Breast epithelium (tissue), 3 donors: ENCODE data around the gene SNAPC4.

Experiments used
- POLR2A ChIP-seq: fragments of 450-650 bp; IDR thresholded peaks from one replicate; pipeline ENCODE4 v1.6.1; 2016; ENCODE audit warnings: antibody characterized with exemption, mild to moderate bottlenecking, moderate library complexity
- POLR2AphosphoS5 ChIP-seq, 3 donors: sonication (generic); formaldehyde crosslinking; IDR thresholded peaks; one replicate each; pipeline ENCODE4 v1.6.1; 2017; ENCODE audit warnings: antibody characterized with exemption in 3 of 3
- TF ChIP-seq, protein P1 (sequence below), 3 donors: fragments of 450-650 bp; IDR thresholded peaks; one replicate each; pipeline ENCODE4 v1.5.1; 2016 to 2017; ENCODE audit warnings: antibody characterized with exemption in 3 of 3, mild to moderate bottlenecking in 3 of 3, moderate library complexity in 3 of 3

DNA sequence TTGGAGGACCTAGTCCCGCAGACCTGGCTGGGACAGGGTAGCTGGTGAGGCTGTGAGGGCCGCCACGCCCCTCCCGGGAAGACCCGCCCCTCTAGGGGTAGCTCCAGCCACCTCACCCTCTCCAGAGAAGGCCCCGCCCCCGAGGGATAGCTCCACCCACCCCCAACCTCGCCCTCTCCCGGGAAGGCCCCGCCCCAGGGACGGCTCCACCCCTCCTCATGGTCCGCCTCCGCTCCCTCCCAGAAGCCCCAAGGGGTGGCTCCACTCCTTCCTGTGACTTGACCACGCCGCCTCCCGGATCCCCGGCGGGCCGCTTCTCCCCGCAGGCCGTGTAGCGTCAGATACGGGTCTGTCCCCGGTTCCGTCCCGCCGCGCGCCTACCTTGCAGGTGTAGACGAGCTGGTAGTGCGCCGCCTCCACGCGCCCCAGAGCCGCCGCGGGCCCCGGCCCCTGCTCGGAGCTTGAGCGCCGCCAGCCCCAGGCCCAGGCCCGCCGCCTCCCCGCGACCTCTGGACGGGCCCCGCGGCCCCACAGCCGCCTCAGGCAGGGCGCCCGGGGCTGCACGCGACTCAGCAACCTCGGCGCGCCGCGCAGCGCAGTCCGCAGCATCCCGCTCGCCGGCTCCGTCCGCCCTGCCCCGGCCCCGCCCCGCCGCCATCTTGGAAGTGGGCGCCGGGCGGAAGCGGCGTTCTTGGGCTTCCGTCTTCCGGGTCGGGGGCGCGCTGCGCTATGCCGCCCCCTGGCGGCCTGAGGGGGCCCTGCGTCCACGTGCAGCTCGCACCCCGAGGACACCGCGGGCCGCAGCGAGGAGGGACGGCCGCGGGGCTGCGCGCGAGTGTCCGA lies 36.6 kb downstream of the SNAPC4 start, which contains the start of gene DNLZ:
- TF ChIP-seq, protein P1, sequence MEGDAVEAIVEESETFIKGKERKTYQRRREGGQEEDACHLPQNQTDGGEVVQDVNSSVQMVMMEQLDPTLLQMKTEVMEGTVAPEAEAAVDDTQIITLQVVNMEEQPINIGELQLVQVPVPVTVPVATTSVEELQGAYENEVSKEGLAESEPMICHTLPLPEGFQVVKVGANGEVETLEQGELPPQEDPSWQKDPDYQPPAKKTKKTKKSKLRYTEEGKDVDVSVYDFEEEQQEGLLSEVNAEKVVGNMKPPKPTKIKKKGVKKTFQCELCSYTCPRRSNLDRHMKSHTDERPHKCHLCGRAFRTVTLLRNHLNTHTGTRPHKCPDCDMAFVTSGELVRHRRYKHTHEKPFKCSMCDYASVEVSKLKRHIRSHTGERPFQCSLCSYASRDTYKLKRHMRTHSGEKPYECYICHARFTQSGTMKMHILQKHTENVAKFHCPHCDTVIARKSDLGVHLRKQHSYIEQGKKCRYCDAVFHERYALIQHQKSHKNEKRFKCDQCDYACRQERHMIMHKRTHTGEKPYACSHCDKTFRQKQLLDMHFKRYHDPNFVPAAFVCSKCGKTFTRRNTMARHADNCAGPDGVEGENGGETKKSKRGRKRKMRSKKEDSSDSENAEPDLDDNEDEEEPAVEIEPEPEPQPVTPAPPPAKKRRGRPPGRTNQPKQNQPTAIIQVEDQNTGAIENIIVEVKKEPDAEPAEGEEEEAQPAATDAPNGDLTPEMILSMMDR (IDR thresholded peaks at IDR 0.05) = peak; percentile 79 to 99 (median 87)
- TF ChIP-seq POLR2AphosphoS5 (IDR thresholded peaks at IDR 0.05) (peak; percentile 40 to 61 (median 50)), POLR2A (no peak)
